Body of pancreas (tissue), 4 donors: Measurements from ENCODE around the gene TLR9. TPM values are rescaled to one million over a fixed set of nuclear protein-coding genes. Genes with fewer than 3 reads are reported as not detected.

Experiments
- ATAC-seq: fragments of 150-250 bp; one replicate; pipeline ENCODE4 v1.9.1; 2016
- DNase-seq, 4 donors: peaks; one replicate each; pipeline ENCODE4 v3.0.0-alpha.2; 2019
- H3K27ac ChIP-seq, 4 donors: fragments of 200-600 bp; sonication (generic); 1 replicate in 3 of 4; 2 replicates in 1 of 4; pipeline versions ENCODE4 v1.5.1 to v1.6.1; 2016 to 2019; ENCODE audit warnings: mild to moderate bottlenecking in 1 of 4, mixed read lengths in 1 of 4, moderate library complexity in 1 of 4
- H3K27me3 ChIP-seq, 2 donors: fragments of 200-600 bp; sonication (generic); one replicate each; pipeline ENCODE4 v1.6.0; 2016; ENCODE audit warnings: mild to moderate bottlenecking in 1 of 2
- H3K36me3 ChIP-seq, 2 donors: fragments of 200-600 bp; sonication (generic); replicated peaks in 1 of 2; 2 replicates each; pipeline ENCODE4 v1.5.1; 2016; ENCODE audit warnings: low read depth in 2 of 2; ENCODE audit not compliant: insufficient read depth in 1 of 2
- H3K4me1 ChIP-seq: fragments of 200-600 bp; sonication (generic); one replicate; pipeline ENCODE4 v1.6.0; 2016
- H3K4me3 ChIP-seq, 2 donors: fragments of 200-600 bp; sonication (generic); 1 replicate in 1 of 2; 2 replicates in 1 of 2; pipeline ENCODE4 v1.5.1; 2016 to 2019
- H3K9me3 ChIP-seq, 3 donors: fragments of 200-600 bp; sonication (generic); 1 replicate in 2 of 3; 2 replicates in 1 of 3; pipeline ENCODE4 v1.5.1; 2016
- POLR2A ChIP-seq, 3 donors: fragments of 450-650 bp; IDR thresholded peaks; one replicate each; pipeline ENCODE4 v1.6.1; 2016; ENCODE audit warnings: antibody characterized with exemption in 3 of 3, mild to moderate bottlenecking in 2 of 3
- WGBS, 2 donors: methylation state at CpG; one replicate each; pipeline ENCODE4 v1.1.5; 2017; 5-methylcytosine and 5-hydroxymethylcytosine counted together
- intact Hi-C: fragments of 100-400 bp; cut with DNase I; formaldehyde crosslinking; loops from one replicate; pipeline ENCODE4 v1.15.1; 2023
- total RNA-seq, 2 donors: library from RNA; depleted of rRNA; stranded (reverse); fragments of >200 nt; gene quantifications; one replicate each; pipeline ENCODE4 v1.1.0, GENCODE V29; 2016
- TF ChIP-seq, protein P1 (sequence below), 7 experiments: fragments of 450-650 bp in 4 of 7; fragments of 200-600 bp in 3 of 7; sonication (generic) in 3 of 7; IDR thresholded peaks; one replicate each; pipeline ENCODE4 v1.5.1; 2016 to 2019; ENCODE audit warnings: antibody characterized with exemption in 7 of 7

TLR9 gene
- total RNA-seq, 2 donors from 2014 or later, result 0.26 TPM; not detected in 1

DNA sequence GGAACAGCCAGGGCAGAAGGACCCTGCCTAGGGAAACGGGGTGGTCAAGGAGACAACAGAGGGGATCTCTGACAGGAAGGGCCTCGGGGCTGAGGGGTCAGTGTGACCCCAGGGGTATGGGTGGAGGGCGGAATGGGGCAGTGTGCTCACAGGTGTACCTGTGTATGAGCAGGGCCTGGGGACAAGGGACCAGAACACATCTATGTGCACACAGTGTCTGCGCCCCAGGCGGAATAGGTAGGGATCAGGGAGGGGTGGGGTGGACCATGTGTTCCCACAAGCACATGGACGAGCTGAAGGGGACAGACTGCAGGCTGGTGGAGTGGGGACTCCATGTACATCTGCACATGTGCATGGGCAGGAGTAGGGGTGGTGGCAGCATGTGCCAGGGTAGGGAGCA lies 5.0 kb upstream of the TLR9 start:
- peaks cover 0 to 7% of the 10 kb centered on the region in 2 donors for H3K36me3 ChIP-seq
- no peak for TF ChIP-seq POLR2A (IDR thresholded peaks at IDR 0.05)
- TF ChIP-seq, protein P1, sequence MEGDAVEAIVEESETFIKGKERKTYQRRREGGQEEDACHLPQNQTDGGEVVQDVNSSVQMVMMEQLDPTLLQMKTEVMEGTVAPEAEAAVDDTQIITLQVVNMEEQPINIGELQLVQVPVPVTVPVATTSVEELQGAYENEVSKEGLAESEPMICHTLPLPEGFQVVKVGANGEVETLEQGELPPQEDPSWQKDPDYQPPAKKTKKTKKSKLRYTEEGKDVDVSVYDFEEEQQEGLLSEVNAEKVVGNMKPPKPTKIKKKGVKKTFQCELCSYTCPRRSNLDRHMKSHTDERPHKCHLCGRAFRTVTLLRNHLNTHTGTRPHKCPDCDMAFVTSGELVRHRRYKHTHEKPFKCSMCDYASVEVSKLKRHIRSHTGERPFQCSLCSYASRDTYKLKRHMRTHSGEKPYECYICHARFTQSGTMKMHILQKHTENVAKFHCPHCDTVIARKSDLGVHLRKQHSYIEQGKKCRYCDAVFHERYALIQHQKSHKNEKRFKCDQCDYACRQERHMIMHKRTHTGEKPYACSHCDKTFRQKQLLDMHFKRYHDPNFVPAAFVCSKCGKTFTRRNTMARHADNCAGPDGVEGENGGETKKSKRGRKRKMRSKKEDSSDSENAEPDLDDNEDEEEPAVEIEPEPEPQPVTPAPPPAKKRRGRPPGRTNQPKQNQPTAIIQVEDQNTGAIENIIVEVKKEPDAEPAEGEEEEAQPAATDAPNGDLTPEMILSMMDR (IDR thresholded peaks at IDR 0.05), result no peak
- ATAC-seq (no peak), DNase-seq (no peak)
- intact Hi-C loops, result loop anchor here (5.0 kb wide), 1 partner anchor 117 kb away; no protein-coding TSS in a partner anchor
- H3K4me3 ChIP-seq, result no peak overlapping the region
- no peak overlapping the region for H3K27ac ChIP-seq
- H3K27me3 ChIP-seq, result no peaks in the 10 kb centered on the region
- WGBS, 2 donors, result 88 to 89% methylated on average over 6 of the region's 6 CpGs
- no peaks in the 10 kb centered on the region for H3K4me1 ChIP-seq
- no peaks in the 10 kb centered on the region for H3K9me3 ChIP-seq

DNA sequence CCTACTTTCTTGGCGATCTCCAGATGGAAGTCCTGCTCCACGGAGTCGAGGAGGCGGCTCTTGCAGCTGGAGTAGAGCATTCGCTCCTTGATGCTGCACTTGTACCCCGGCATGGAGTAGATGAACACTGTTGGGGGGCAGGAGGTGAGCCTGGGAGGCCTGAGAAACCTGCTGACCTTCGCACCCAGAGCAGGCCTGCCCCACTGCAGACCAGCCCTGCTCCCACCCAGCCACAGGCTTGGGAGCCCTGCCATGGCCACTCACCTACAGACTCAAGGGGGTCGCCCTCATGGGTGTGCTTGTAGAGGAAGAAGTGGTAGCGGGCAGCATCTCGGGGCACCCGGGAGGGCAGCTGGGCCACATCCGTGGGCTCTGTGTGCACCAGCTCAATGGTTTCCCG lies 4.2 kb upstream of the TLR9 start:
- DNase-seq, result no peak

DNA sequence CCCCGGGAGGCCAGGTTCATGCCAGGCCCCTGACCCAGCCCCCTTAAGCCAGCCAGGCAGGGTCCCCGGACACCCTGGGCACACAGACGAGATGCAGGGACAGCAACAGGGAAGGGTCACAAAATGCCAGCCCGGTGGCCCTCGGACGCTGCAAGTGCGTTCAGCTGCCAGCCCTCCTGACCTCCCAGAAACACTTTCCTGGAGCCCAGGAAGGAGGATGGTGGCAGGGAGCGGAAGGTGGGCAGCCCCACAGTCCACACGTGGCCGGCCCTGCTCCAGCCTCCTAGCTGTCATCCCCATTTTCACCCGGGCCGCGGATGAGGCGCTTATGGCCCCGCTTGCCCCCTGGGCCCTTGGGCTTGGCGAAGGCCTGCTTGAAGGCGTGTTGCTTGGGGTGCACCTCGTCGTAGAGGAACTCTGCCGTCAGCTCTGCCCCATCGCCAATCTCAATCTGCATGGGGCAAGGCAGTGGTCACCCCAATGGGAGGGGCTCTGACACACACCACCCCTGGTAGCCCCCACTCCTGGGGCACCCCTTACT lies 3.4 kb upstream of the TLR9 start:
- H3K4me3 ChIP-seq, result no peak overlapping the region
- intact Hi-C loops, result no loop called here
- H3K4me1 ChIP-seq, result no peaks in the 10 kb centered on the region
- no peaks in the 10 kb centered on the region for H3K27me3 ChIP-seq
- ATAC-seq, result no peak
- no peaks in the 10 kb centered on the region for H3K9me3 ChIP-seq
- H3K27ac ChIP-seq, result no peak overlapping the region
- no peak for DNase-seq
- H3K36me3 ChIP-seq, result peaks cover 0 to 7% of the 10 kb centered on the region in 2 donors
- TF ChIP-seq, protein P1 (IDR thresholded peaks at IDR 0.05), result no peak
- no peak for TF ChIP-seq POLR2A (IDR thresholded peaks at IDR 0.05)
- 85 to 92% methylated on average over 5 to 19 of the region's 21 CpGs for whole genome bisulfite sequencing, 2 donors

More for the DNA sequence above, 4.2 kb upstream of the TLR9 start:
- intact Hi-C loops, result loop anchor here (5.0 kb wide), 1 partner anchor 118 kb away; no protein-coding TSS in a partner anchor
- Histone ChIP-seq H3K4me3 (no peak overlapping the region), H3K9me3 (no peaks in the 10 kb centered on the region), H3K36me3 (peaks cover 0 to 7% of the 10 kb centered on the region in 2 donors), H3K27ac (no peak overlapping the region), H3K4me1 (no peaks in the 10 kb centered on the region), H3K27me3 (no peaks in the 10 kb centered on the region)
- WGBS, 2 donors, result 91% methylated on average over 10 to 11 of the region's 13 CpGs
- TF ChIP-seq POLR2A (IDR thresholded peaks at IDR 0.05), result no peak
- no peak for ATAC-seq

DNA sequence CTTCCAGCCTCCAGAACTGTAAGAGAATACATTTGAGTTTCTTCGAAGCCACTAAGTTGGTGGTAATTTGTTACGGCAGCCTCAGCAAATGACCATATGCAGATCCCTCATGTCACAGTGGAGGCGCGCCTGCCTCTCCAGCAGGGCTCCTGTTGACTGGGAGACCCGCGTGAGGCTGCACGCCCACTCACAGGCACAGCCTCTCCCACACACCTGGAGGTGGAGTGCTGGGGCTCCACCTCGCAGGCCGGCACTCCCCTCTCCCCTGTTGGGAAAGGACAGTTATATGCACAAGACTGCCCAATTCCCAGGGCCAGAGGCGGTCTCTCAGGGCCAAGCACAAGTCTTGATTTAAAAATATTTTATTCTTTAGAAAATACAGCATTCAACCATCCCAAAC lies 2.8 kb upstream of the TLR9 start:
- H3K4me3 ChIP-seq, result no peak overlapping the region
- ATAC-seq, result no peak
- TF ChIP-seq POLR2A (IDR thresholded peaks at IDR 0.05), result no peak
- TF ChIP-seq, protein P1 (IDR thresholded peaks at IDR 0.05), result no peak
- intact Hi-C loops, result no loop called here
- H3K36me3 ChIP-seq, result peaks cover 0 to 7% of the 10 kb centered on the region in 2 donors
- no peak for DNase-seq
- no peak overlapping the region for H3K27ac ChIP-seq
- H3K4me1 ChIP-seq, result no peaks in the 10 kb centered on the region
- 80 to 91% methylated on average over 6 to 10 of the region's 10 CpGs for WGBS, 2 donors
- H3K27me3 ChIP-seq, result no peaks in the 10 kb centered on the region
- no peaks in the 10 kb centered on the region for H3K9me3 ChIP-seq

DNA sequence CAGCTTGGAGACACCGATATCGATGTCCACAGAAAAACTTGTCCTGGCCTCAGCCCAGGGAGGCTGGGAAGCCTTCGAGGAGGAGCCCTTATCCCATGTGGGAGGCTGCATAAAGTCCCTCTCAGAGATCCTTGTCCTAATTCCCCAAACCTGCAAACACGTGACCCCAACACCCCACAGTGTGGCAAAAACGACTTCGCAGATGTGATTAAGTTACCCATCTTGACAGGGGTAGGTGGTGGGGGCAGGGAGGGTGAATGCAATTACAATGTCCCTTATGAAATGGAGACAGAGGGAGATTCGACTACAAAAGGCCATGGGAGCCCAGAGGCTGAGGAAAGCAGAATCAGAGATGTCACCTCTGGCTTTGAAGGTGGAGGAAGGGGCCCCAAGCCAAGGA lies 2.3 kb upstream of the TLR9 start:
- H3K36me3 ChIP-seq, result peaks cover 0 to 7% of the 10 kb centered on the region in 2 donors
- no peak for DNase-seq
- TF ChIP-seq, protein P1 (IDR thresholded peaks at IDR 0.05), result no peak
- no peak for TF ChIP-seq POLR2A (IDR thresholded peaks at IDR 0.05)
- no peaks in the 10 kb centered on the region for H3K27me3 ChIP-seq
- ATAC-seq, result no peak
- H3K4me3 ChIP-seq, result no peak overlapping the region
- WGBS, 2 donors, result 57 to 80% methylated on average over 7 of the region's 7 CpGs
- intact Hi-C loops, result no loop called here
- no peak overlapping the region for H3K27ac ChIP-seq
- no peaks in the 10 kb centered on the region for H3K4me1 ChIP-seq
- H3K9me3 ChIP-seq, result no peaks in the 10 kb centered on the region
